AG09319 (cell line): ENCODE results near the gene RAP1A.

Source experiments
- DNase-seq: peaks from one replicate; pipeline ENCODE4 v3.0.0-alpha.2; 2010; ENCODE audit warnings: low read depth; ENCODE audit errors: extremely low read depth
- CTCF ChIP-seq: IDR thresholded peaks from 2 replicates; pipeline ENCODE4 v1.5.1; 2011; ENCODE audit warnings: low read depth, mild to moderate bottlenecking, inconsistent platforms, low read length, moderate library complexity

Gene RAP1A

GRCh38 chr1:111619635-111620440 is at the start of gene RAP1A:
Gene RAP1A, plus strand, starts transcription at chr1:111619789. Its CDS starts 71,572 bp downstream, at chr1:111691361.
- DNase-seq = peak; percentile 79
- TF ChIP-seq CTCF = no peak

GRCh38 chr1:111569913-111570312 is 49.7 kb upstream of the RAP1A start:
- TF ChIP-seq CTCF = no peak
- DNase-seq = no peak

- peak; percentile 12 for TF ChIP-seq CTCF
- no peak for DNase-seq
These were observed 48.8 kb upstream of the RAP1A start for GRCh38 chr1:111570781-111571181.

- DNase-seq = no peak
- TF ChIP-seq CTCF = no peak
These were observed 48.4 kb upstream of the RAP1A start for GRCh38 chr1:111571239-111571638.

GRCh38 chr1:111571987-111572386 is 47.6 kb upstream of the RAP1A start:
- no peak for TF ChIP-seq CTCF
- no peak for DNase-seq

GRCh38 chr1:111576547-111576946 is 43.0 kb upstream of the RAP1A start:
- DNase-seq = no peak
- no peak for TF ChIP-seq CTCF

GRCh38 chr1:111577814-111578213 is 41.8 kb upstream of the RAP1A start:
- no peak for TF ChIP-seq CTCF

More at GRCh38 chr1:111577814-111578213, 41.8 kb upstream of the RAP1A start:
- DNase-seq = no peak
